Ovary (tissue), 9 donors: Measurements from ENCODE around the gene RAB17. TPM values are rescaled to one million over a fixed set of nuclear protein-coding genes. Genes with fewer than 3 reads are reported as not detected.

Source experiments
- DNase-seq, 5 donors: peaks; one replicate each; pipeline ENCODE4 v3.0.0-alpha.2; 2019 to 2020
- H3K27ac ChIP-seq, 2 donors: fragments of 200-600 bp; one replicate each; pipeline versions ENCODE4 v1.5.1 to v1.8.0; 2019 to 2022
- H3K27me3 ChIP-seq: fragments of 200-600 bp; one replicate; pipeline ENCODE4 v1.8.0; 2022
- H3K36me3 ChIP-seq: fragments of 200-600 bp; sonication (generic); one replicate; pipeline ENCODE4 v1.5.1; 2019
- H3K4me1 ChIP-seq: one replicate; pipeline ENCODE4 v1.8.1; 2013; ENCODE audit warnings: mild to moderate bottlenecking, moderate library complexity; ENCODE audit not compliant: insufficient read depth
- H3K4me3 ChIP-seq: fragments of 200-600 bp; sonication (generic); one replicate; pipeline ENCODE4 v1.5.1; 2017
- H3K9me3 ChIP-seq, 2 donors: fragments of 200-600 bp in 1 of 2; sonication (generic) in 1 of 2; one replicate each; pipeline versions ENCODE4 v1.5.1 to v1.8.1; 2013 to 2019; ENCODE audit warnings: mild to moderate bottlenecking in 1 of 2, moderate library complexity in 1 of 2
- CTCF ChIP-seq, 3 donors: fragments of 450-650 bp in 2 of 3; fragments of 200-600 bp in 1 of 3; IDR thresholded peaks; one replicate each; pipeline versions ENCODE4 v1.5.1 to v1.8.0; 2016 to 2022; ENCODE audit warnings: antibody characterized with exemption in 3 of 3, mild to moderate bottlenecking in 1 of 3
- EP300 ChIP-seq: sonication (generic); formaldehyde crosslinking; IDR thresholded peaks from one replicate; pipeline ENCODE4 v1.6.1; 2017; ENCODE audit warnings: antibody characterized with exemption
- POLR2A ChIP-seq: fragments of 450-650 bp; IDR thresholded peaks from one replicate; pipeline ENCODE4 v1.6.1; 2017; ENCODE audit warnings: antibody characterized with exemption, mild to moderate bottlenecking, moderate library complexity
- WGBS, 3 donors: extraction: QIAGEN DNeasy Blood & Tissue Kit in 1 of 3; methylation state at CpG; one replicate each; pipeline versions ENCODE4 v1.1.5 to v1.1.7; 2013 to 2017; 5-methylcytosine and 5-hydroxymethylcytosine counted together
- intact Hi-C, 4 donors: fragments of 100-400 bp; cut with DNase I; formaldehyde crosslinking; loops; one replicate each; pipeline versions ENCODE4 v1.11.0 to v1.15.1; 2022 to 2023
- polyA plus RNA-seq, 2 donors: library from polyadenylated mRNA; stranded (reverse); fragments of 200-250 nt in 1 of 2; fragments of 350-450 nt in 1 of 2; fragmentation: Illumina TruSeq in 1 of 2; extraction: RNeasy Lipid Tissue Mini Kit (QIAGEN cat#74804) in 1 of 2; gene quantifications; one replicate each; pipeline ENCODE4 v1.2.3, GENCODE V29; 2013 to 2014
- total RNA-seq, 7 donors: library from RNA; depleted of rRNA in 2 of 7; stranded (reverse); fragments of >200 nt in 2 of 7; fragmentation: NEBNext Ultra II Directional in 3 of 7; extraction: Animal tissue kit (Norgen Biotek cat#: 25700) in 3 of 7; gene quantifications; one replicate each; pipeline versions ENCODE4 v1.1.0 to v1.2.4, GENCODE V29; 2016 to 2023
- donor health status: DM: no; HTN: no; CAD: no; lungs with moderate emphysema.
- donor health status: DM: no; HTN: no; CAD: no.
- donor health status: Bipolar disorder and iron deficiency.
- donor health status: DM: yes; HTN: yes; CAD: no.
- donor health status: DM: no; HTN: no; CAD: no.
- donor health status: DM: yes; HTN: yes; CAD: no.

The RAB17 gene
- total and polyA plus RNA-seq, 9 donors = 0.38 to 19.3 (median 4.3) TPM

GRCh38 chr2:237637429-237638135, 47.0 kb upstream of the RAB17 start:
- no peaks in the 10 kb centered on the region for H3K36me3 ChIP-seq
- intact Hi-C loops = no loop called here
- H3K4me3 ChIP-seq = no peak overlapping the region
- no peak overlapping the region for H3K27ac ChIP-seq
- H3K4me1 ChIP-seq = peaks cover 8% of the 10 kb centered on the region
- WGBS, 3 donors = 79 to 93% (median 80%) methylated on average over 3 of the region's 3 CpGs
- H3K9me3 ChIP-seq = no peaks in the 10 kb centered on the region
- H3K27me3 ChIP-seq = no peaks in the 10 kb centered on the region
- DNase-seq = no peak
- no peak for TF ChIP-seq EP300
- TF ChIP-seq POLR2A = no peak
- TF ChIP-seq CTCF (IDR thresholded peaks at IDR 0.05) = no peak

- no peaks in the 10 kb centered on the region for H3K36me3 ChIP-seq
- no peaks in the 10 kb centered on the region for H3K9me3 ChIP-seq
- no peak for TF ChIP-seq EP300
- no peak for TF ChIP-seq POLR2A
- no peak for TF ChIP-seq CTCF (IDR thresholded peaks at IDR 0.05)
- H3K27ac ChIP-seq = no peak overlapping the region
- peaks cover 8% of the 10 kb centered on the region for H3K4me1 ChIP-seq
- no peaks in the 10 kb centered on the region for H3K27me3 ChIP-seq
- intact Hi-C loops = no loop called here
- no peak for DNase-seq
- 86 to 94% (median 92%) methylated on average over 1 of the region's 1 CpG for WGBS, 3 donors
- H3K4me3 ChIP-seq = no peak overlapping the region
Observed at GRCh38 chr2:237636578-237636977, 46.0 kb upstream of the RAB17 start.

GRCh38 chr2:237633061-237633561, 42.6 kb upstream of the RAB17 start:
- WGBS, 3 donors = 32 to 56% (median 47%) methylated on average over 10 of the region's 10 CpGs
- no peaks in the 10 kb centered on the region for H3K27me3 ChIP-seq

GRCh38 chr2:237631801-237632585, 41.5 kb upstream of the RAB17 start:
- TF ChIP-seq POLR2A (no peak), EP300 (no peak), CTCF (IDR thresholded peaks at IDR 0.05) (no peak)
- no peaks in the 10 kb centered on the region for H3K9me3 ChIP-seq
- H3K36me3 ChIP-seq = no peaks in the 10 kb centered on the region
- 87 to 94% (median 89%) methylated on average over 19 of the region's 19 CpGs for WGBS, 3 donors
- no peak for DNase-seq
- peaks cover 15% of the 10 kb centered on the region for H3K4me1 ChIP-seq
- intact Hi-C loops = no loop called here
- H3K27ac ChIP-seq = no peak overlapping the region
- no peak overlapping the region for H3K4me3 ChIP-seq
- H3K27me3 ChIP-seq = no peaks in the 10 kb centered on the region

More at GRCh38 chr2:237633061-237633561, 42.6 kb upstream of the RAB17 start:
- TF ChIP-seq EP300 (no peak), POLR2A (no peak)
- peak in 1 of 5 donors; percentile 59 for DNase-seq
- Histone ChIP-seq H3K36me3 (no peaks in the 10 kb centered on the region), H3K9me3 (no peaks in the 10 kb centered on the region), H3K4me3 (no peak overlapping the region), H3K27ac (no peak overlapping the region), H3K4me1 (peaks cover 12% of the 10 kb centered on the region)
- intact Hi-C loops = no loop called here
